ENCODE data around the gene FAM168A.

The FAM168A gene

GRCh38 chr11:73528483-73529203 lies 69.3 kb downstream of the FAM168A start:
- DNase-seq (ENCODE audit: extremely low read depth, low read depth), result no peak
- no peak for TF ChIP-seq CTCF (IDR thresholded peaks at IDR 0.05; ENCODE audit: low read depth, low read length)

- DNase-seq (ENCODE audit: extremely low read depth, low read depth), result no peak
- TF ChIP-seq CTCF (IDR thresholded peaks at IDR 0.05; ENCODE audit: low read depth, low read length), result no peak
These were observed 69.9 kb downstream of the FAM168A start for GRCh38 chr11:73528013-73528412.

GRCh38 chr11:73525611-73526010 lies 72.3 kb downstream of the FAM168A start:
- DNase-seq (ENCODE audit: extremely low read depth, low read depth), result no peak
- TF ChIP-seq CTCF (IDR thresholded peaks at IDR 0.05; ENCODE audit: low read depth, low read length), result no peak

- TF ChIP-seq CTCF (IDR thresholded peaks at IDR 0.05; ENCODE audit: low read depth, low read length), result no peak
- no peak for DNase-seq (ENCODE audit: extremely low read depth, low read depth)
These were observed 73.1 kb downstream of the FAM168A start for GRCh38 chr11:73524774-73525173.

GRCh38 chr11:73521621-73522020 lies 76.3 kb downstream of the FAM168A start:
- DNase-seq (ENCODE audit: extremely low read depth, low read depth), result no peak
- no peak for TF ChIP-seq CTCF (IDR thresholded peaks at IDR 0.05; ENCODE audit: low read depth, low read length)

GRCh38 chr11:73520353-73521061 lies 77.4 kb downstream of the FAM168A start:
- no peak for TF ChIP-seq CTCF (IDR thresholded peaks at IDR 0.05; ENCODE audit: low read depth, low read length)
- no peak for DNase-seq (ENCODE audit: extremely low read depth, low read depth)

GRCh38 chr11:73519266-73519665 lies 78.6 kb downstream of the FAM168A start:
- DNase-seq (ENCODE audit: extremely low read depth, low read depth), result no peak
- TF ChIP-seq CTCF (IDR thresholded peaks at IDR 0.05; ENCODE audit: low read depth, low read length), result no peak

Data from AG09319 (cell line).